Measurements from ENCODE around the gene ZNF423. TPM values are rescaled to one million over a fixed set of nuclear protein-coding genes. Genes with fewer than 3 reads are reported as not detected.
A peak's percentile ranks its signal among the peaks of the same experiment; 100 is the strongest.

The ZNF423 gene
- total and polyA plus RNA-seq, 4 donors = 1.1 to 14.8 (median 3.3) TPM

DNA sequence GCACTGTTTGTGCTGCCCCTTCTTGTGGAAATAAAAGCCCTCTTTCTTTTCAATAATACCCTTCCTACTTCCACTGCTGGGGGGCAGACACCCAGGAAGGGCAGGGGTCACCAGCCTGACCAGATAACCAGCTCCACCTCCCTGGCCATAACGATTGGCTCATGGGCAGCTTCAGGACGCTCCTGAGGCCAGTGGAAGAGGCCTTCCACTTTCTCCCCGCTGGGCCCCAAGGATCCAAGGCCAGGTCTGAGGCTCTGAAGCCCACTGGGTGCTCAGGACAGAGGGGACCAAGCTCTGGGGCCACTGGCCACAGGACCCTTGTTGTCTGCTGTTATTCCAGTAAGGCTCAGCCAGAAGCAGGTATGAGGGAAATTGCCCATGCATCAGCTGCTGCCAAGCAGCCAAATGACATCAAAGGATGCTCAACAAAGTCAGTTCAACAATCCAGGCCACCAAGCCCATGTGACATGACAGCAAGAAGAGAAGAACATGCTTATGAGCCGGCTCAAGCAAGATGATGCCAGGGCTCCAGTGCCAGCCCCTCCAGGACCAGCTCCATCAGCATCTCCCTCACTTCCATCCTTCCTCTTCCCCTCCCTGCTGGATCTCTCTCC, 238.8 kb downstream of the ZNF423 start:
- Histone ChIP-seq H3K9ac (ENCODE audit: insufficient read depth in 1 of 2, low read length in 2 of 2) (no peak overlapping the region), H3K36me3 (ENCODE audit: control insufficient read depth in 4 of 4, insufficient read depth in 4 of 4, low read length in 4 of 4) (peaks cover 0 to 6% (median 2%) of the 10 kb centered on the region in 4 donors), H3K27ac (ENCODE audit: low read depth in 1 of 2, low read length in 1 of 2) (no peak overlapping the region), H3K4me3 (no peak overlapping the region), H3K9me3 (ENCODE audit: control insufficient read depth in 4 of 4, insufficient read depth in 3 of 4, low read length in 3 of 4) (no peaks in the 10 kb centered on the region), H3K4me1 (ENCODE audit: control insufficient read depth in 5 of 5, insufficient read depth in 5 of 5, low read length in 5 of 5) (peaks cover 5 to 33% (median 14%) of the 10 kb centered on the region in 5 donors), H3K27me3 (ENCODE audit: control insufficient read depth in 3 of 3, insufficient read depth in 3 of 3, low read length in 2 of 3) (no peaks in the 10 kb centered on the region)
- DNase-seq = peak in 1 of 3 donors; percentile 8
- TF ChIP-seq, protein P1, sequence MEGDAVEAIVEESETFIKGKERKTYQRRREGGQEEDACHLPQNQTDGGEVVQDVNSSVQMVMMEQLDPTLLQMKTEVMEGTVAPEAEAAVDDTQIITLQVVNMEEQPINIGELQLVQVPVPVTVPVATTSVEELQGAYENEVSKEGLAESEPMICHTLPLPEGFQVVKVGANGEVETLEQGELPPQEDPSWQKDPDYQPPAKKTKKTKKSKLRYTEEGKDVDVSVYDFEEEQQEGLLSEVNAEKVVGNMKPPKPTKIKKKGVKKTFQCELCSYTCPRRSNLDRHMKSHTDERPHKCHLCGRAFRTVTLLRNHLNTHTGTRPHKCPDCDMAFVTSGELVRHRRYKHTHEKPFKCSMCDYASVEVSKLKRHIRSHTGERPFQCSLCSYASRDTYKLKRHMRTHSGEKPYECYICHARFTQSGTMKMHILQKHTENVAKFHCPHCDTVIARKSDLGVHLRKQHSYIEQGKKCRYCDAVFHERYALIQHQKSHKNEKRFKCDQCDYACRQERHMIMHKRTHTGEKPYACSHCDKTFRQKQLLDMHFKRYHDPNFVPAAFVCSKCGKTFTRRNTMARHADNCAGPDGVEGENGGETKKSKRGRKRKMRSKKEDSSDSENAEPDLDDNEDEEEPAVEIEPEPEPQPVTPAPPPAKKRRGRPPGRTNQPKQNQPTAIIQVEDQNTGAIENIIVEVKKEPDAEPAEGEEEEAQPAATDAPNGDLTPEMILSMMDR (IDR thresholded peaks at IDR 0.05; ENCODE audit: control extremely low read depth, extremely low read depth) = no peak
- WGBS, 2 donors = 83 to 90% methylated on average over 4 of the region's 4 CpGs
- ATAC-seq (ENCODE audit: insufficient read depth, low FRiP score) = no peak

DNA sequence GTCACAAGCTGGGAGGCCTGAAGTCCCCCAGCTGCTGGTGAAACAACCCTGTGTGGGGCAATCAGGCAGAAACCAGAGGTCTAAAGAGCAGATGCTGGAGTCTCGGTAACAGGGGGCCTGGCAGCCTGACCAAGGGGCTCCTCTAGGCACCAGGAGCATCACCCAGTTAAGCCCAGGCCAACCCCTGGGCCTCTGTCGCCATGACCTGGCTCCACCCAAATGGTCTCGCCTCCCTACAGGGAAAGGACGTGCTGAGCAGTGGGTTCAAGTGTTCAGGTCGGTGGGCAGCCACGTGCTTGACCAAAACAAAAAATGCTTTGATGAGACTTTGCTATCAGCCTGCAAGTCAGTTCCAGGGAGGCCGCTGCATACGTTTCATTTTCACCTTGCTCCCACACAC, 240.3 kb downstream of the ZNF423 start:
- H3K27me3 ChIP-seq (ENCODE audit: control insufficient read depth in 3 of 3, insufficient read depth in 3 of 3, low read length in 2 of 3) = no peaks in the 10 kb centered on the region
- peaks cover 0 to 6% (median 2%) of the 10 kb centered on the region in 4 donors for H3K36me3 ChIP-seq (ENCODE audit: control insufficient read depth in 4 of 4, insufficient read depth in 4 of 4, low read length in 4 of 4)
- peaks cover under 1 to 23% (median 12%) of the 10 kb centered on the region in 5 donors for H3K4me1 ChIP-seq (ENCODE audit: control insufficient read depth in 5 of 5, insufficient read depth in 5 of 5, low read length in 5 of 5)
- no peak overlapping the region for H3K4me3 ChIP-seq
- TF ChIP-seq, protein P1 (IDR thresholded peaks at IDR 0.05; ENCODE audit: control extremely low read depth, extremely low read depth) = no peak
- no peaks in the 10 kb centered on the region for H3K9me3 ChIP-seq (ENCODE audit: control insufficient read depth in 4 of 4, insufficient read depth in 3 of 4, low read length in 3 of 4)
- DNase-seq = peak in 1 of 3 donors; percentile 16
- H3K9ac ChIP-seq (ENCODE audit: insufficient read depth in 1 of 2, low read length in 2 of 2) = no peak overlapping the region
- ATAC-seq (ENCODE audit: insufficient read depth, low FRiP score) = no peak
- H3K27ac ChIP-seq (ENCODE audit: low read depth in 1 of 2, low read length in 1 of 2) = no peak overlapping the region
- WGBS, 2 donors = 92 to 93% methylated on average over 8 of the region's 8 CpGs

DNA sequence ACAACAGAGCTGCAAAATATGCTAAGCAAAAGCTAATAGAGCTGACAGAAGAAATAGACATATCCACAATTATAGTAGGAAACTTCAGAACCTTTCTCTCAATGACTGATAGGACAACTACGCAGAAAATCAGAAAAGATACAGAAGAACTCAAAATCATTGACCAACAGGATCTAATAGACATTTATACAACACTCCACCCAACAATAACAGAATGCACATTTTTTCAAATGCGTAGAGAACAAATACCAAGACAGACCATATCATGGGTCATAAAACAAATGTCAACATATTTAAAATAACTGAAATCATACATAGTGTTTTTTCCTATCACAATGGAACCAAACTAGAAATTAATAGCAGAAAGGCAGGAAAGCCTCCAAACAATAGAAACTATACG, 244.9 kb downstream of the ZNF423 start:
- no peak for DNase-seq
- no peak overlapping the region for H3K27ac ChIP-seq (ENCODE audit: low read depth in 1 of 2, low read length in 1 of 2)

More for the DNA sequence above, 244.9 kb downstream of the ZNF423 start:
- 61 to 93% methylated on average over 3 of the region's 3 CpGs for WGBS, 2 donors
- Histone ChIP-seq H3K36me3 (ENCODE audit: control insufficient read depth in 4 of 4, insufficient read depth in 4 of 4, low read length in 4 of 4) (peaks cover 0 to 3% (median 0%) of the 10 kb centered on the region in 4 donors), H3K9me3 (ENCODE audit: control insufficient read depth in 4 of 4, insufficient read depth in 3 of 4, low read length in 3 of 4) (no peaks in the 10 kb centered on the region), H3K4me1 (ENCODE audit: control insufficient read depth in 5 of 5, insufficient read depth in 5 of 5, low read length in 5 of 5) (peaks cover 0 to 20% (median 5%) of the 10 kb centered on the region in 5 donors), H3K4me3 (no peak overlapping the region), H3K27me3 (ENCODE audit: control insufficient read depth in 3 of 3, insufficient read depth in 3 of 3, low read length in 2 of 3) (no peaks in the 10 kb centered on the region), H3K9ac (ENCODE audit: insufficient read depth in 1 of 2, low read length in 2 of 2) (no peak overlapping the region)
- TF ChIP-seq, protein P1 (IDR thresholded peaks at IDR 0.05; ENCODE audit: control extremely low read depth, extremely low read depth) = no peak
- no peak for ATAC-seq (ENCODE audit: insufficient read depth, low FRiP score)

Data from lung (tissue), 12 donors.